WTC11 (cell line): ENCODE measurements around the gene CACNA1C.

ENCODE experiments used
- CBFB ChIP-seq: sonication (generic); formaldehyde crosslinking; IDR thresholded peaks from 2 replicates; pipeline ENCODE4 v1.8.1; 2022; ENCODE audit warnings: mild to moderate bottlenecking, low read depth, missing genetic modification reagents
- ELF4 ChIP-seq: sonication (generic); formaldehyde crosslinking; IDR thresholded peaks from 2 replicates; pipeline ENCODE4 v1.8.1; 2022; ENCODE audit warnings: low read depth, mild to moderate bottlenecking, moderate library complexity, missing genetic modification reagents
- NR1H2 ChIP-seq: sonication (generic); formaldehyde crosslinking; IDR thresholded peaks from 2 replicates; pipeline ENCODE4 v1.9.0; 2021; ENCODE audit warnings: mild to moderate bottlenecking, moderate library complexity, missing genetic modification reagents
- NR3C1 ChIP-seq: sonication (generic); formaldehyde crosslinking; conservative IDR thresholded peaks from 2 replicates; pipeline ENCODE4 v1.8.1; 2023; ENCODE audit warnings: low read depth, mild to moderate bottlenecking, missing genetic modification reagents
- RELA ChIP-seq: sonication (generic); formaldehyde crosslinking; IDR thresholded peaks from 2 replicates; pipeline ENCODE4 v1.8.1; 2022; ENCODE audit warnings: missing genetic modification reagents, mild to moderate bottlenecking, borderline replicate concordance
- ZBTB21 ChIP-seq: sonication (generic); formaldehyde crosslinking; IDR thresholded peaks from 2 replicates; pipeline ENCODE4 v1.8.1; 2023; ENCODE audit warnings: mild to moderate bottlenecking, missing genetic modification reagents, borderline replicate concordance
- ZNF263 ChIP-seq: sonication (generic); formaldehyde crosslinking; IDR thresholded peaks from 2 replicates; pipeline ENCODE4 v1.8.1; 2022; ENCODE audit warnings: low read depth, mild to moderate bottlenecking, moderate library complexity, missing genetic modification reagents
- ZNF416 ChIP-seq: fragments of 250-450 bp; sonication (Bioruptor Pico); IDR thresholded peaks from 2 replicates; pipeline ENCODE4 v1.9.0; 2021; ENCODE audit warnings: mild to moderate bottlenecking, inconsistent platforms
- TF ChIP-seq, protein P1 (sequence below): sonication (generic); formaldehyde crosslinking; IDR thresholded peaks from 2 replicates; pipeline ENCODE4 v1.8.0; 2022; ENCODE audit warnings: mild to moderate bottlenecking, missing genetic modification reagents
- TF ChIP-seq, protein P2 (sequence below): fragments of 200-600 bp; IDR thresholded peaks from 2 replicates; pipeline ENCODE4 v1.8.0; 2022; ENCODE audit warnings: antibody characterized with exemption
- TF ChIP-seq, protein P3 (sequence below): sonication (generic); formaldehyde crosslinking; IDR thresholded peaks from 2 replicates; pipeline ENCODE4 v1.8.1; 2023; ENCODE audit warnings: mild to moderate bottlenecking, missing genetic modification reagents
- TF ChIP-seq, protein P4 (sequence below): sonication (generic); formaldehyde crosslinking; IDR thresholded peaks from 2 replicates; pipeline ENCODE4 v1.8.1; 2022; ENCODE audit warnings: low read depth, missing genetic modification reagents, borderline replicate concordance

DNA sequence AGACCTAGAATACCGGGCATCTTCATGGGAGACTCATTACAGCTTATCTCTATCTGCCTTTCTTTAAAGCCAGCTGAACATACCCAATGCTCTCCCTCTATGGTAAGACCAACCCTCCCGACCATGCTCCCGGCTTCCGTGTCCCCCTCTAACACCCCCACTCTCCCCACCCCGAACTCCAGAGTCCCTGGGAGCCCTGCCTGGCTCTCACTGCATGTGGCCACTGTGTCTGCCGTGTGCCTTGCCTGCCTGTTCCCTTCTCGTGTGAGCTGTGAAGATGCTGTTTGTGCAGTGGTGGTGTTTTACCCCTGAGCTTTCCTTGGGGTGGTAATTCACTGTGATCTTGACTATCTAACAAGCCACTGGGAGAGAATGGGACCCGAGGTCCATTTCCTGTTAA, 595.6 kb downstream of the CACNA1C start:
- TF ChIP-seq, protein P1, sequence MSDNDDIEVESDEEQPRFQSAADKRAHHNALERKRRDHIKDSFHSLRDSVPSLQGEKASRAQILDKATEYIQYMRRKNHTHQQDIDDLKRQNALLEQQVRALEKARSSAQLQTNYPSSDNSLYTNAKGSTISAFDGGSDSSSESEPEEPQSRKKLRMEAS (CRISPR knock-in tag): no peak
- TF ChIP-seq ZNF416 (CRISPR knock-in tag) (no peak), ELF4 (CRISPR knock-in tag) (no peak), ZBTB21 (CRISPR knock-in tag) (no peak), NR3C1 (CRISPR knock-in tag) (no peak), RELA (CRISPR knock-in tag) (no peak), CBFB (no peak), ZNF263 (CRISPR knock-in tag) (no peak), NR1H2 (CRISPR knock-in tag) (no peak)
- TF ChIP-seq, protein P2, sequence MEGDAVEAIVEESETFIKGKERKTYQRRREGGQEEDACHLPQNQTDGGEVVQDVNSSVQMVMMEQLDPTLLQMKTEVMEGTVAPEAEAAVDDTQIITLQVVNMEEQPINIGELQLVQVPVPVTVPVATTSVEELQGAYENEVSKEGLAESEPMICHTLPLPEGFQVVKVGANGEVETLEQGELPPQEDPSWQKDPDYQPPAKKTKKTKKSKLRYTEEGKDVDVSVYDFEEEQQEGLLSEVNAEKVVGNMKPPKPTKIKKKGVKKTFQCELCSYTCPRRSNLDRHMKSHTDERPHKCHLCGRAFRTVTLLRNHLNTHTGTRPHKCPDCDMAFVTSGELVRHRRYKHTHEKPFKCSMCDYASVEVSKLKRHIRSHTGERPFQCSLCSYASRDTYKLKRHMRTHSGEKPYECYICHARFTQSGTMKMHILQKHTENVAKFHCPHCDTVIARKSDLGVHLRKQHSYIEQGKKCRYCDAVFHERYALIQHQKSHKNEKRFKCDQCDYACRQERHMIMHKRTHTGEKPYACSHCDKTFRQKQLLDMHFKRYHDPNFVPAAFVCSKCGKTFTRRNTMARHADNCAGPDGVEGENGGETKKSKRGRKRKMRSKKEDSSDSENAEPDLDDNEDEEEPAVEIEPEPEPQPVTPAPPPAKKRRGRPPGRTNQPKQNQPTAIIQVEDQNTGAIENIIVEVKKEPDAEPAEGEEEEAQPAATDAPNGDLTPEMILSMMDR: no peak
- TF ChIP-seq, protein P3, sequence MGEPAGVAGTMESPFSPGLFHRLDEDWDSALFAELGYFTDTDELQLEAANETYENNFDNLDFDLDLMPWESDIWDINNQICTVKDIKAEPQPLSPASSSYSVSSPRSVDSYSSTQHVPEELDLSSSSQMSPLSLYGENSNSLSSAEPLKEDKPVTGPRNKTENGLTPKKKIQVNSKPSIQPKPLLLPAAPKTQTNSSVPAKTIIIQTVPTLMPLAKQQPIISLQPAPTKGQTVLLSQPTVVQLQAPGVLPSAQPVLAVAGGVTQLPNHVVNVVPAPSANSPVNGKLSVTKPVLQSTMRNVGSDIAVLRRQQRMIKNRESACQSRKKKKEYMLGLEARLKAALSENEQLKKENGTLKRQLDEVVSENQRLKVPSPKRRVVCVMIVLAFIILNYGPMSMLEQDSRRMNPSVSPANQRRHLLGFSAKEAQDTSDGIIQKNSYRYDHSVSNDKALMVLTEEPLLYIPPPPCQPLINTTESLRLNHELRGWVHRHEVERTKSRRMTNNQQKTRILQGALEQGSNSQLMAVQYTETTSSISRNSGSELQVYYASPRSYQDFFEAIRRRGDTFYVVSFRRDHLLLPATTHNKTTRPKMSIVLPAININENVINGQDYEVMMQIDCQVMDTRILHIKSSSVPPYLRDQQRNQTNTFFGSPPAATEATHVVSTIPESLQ (CRISPR knock-in tag): no peak
- TF ChIP-seq, protein P4, sequence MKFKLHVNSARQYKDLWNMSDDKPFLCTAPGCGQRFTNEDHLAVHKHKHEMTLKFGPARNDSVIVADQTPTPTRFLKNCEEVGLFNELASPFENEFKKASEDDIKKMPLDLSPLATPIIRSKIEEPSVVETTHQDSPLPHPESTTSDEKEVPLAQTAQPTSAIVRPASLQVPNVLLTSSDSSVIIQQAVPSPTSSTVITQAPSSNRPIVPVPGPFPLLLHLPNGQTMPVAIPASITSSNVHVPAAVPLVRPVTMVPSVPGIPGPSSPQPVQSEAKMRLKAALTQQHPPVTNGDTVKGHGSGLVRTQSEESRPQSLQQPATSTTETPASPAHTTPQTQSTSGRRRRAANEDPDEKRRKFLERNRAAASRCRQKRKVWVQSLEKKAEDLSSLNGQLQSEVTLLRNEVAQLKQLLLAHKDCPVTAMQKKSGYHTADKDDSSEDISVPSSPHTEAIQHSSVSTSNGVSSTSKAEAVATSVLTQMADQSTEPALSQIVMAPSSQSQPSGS (CRISPR knock-in tag): no peak
